HG03196 (cell line): Measurements from ENCODE around the gene IDH3G.

Experiments
- ATAC-seq: cut with Tn5 transposase; IDR thresholded peaks from one replicate; pipeline ENCODE4 v1.9.1; 2021; ENCODE audit not compliant: unreplicated experiment

The IDH3G gene

DNA sequence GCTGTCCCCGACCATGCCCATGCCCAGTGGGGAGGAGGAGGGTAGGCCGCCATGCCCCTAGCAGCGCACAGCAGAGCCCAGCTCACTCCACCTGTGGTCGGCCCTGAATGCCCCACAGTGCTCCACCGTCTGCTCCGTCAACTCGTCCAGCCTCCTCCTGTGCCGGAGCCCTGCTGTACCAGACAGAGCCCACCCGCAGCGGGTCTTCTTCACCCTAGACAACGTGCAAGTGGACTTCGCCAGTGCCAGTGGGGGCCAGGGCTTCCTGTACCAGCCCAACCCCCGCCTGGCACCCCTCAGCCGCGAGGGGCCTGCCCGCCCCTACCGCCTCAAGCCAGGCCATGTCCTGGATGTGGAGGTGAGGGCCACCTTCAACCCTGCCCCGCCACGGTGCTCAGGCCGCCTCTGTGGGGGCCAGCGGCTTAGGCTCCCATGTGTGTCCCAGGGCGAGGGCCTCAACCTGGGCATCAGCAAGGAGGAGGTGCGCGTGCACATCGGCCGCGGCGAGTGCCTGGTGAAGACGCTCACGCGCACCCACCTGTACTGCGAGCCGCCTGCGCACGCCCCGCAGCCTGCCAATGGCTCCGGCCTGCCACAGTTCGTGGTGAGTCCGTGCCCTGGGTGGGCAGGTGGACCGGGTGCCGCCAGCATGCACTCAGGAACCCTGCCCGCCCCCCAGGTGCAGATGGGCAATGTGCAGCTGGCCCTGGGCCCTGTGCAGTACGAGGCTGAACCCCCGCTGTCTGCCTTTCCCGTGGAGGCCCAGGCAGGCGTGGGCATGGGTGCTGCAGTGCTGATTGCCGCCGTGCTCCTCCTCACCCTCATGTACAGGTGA lies 20.2 kb downstream of the IDH3G start:
- ATAC-seq: no peak

DNA sequence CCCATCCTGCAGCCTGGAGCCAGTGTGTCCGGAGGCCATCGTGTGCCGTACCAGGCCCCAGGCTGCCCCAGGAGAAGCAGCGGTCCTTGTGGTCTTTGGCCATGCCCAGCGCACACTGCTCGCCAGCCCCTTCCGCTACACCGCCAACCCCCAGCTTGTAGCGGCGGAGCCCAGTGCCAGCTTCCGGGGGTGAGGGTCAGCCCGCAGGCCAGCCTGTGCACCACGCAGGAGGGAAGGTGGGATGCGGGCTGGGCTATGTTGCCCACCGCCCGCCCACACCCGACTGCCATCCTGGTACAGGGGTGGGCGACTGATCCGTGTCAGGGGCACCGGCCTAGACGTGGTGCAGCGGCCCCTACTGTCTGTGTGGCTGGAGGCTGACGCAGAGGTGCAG lies 21.0 kb downstream of the IDH3G start:
- ATAC-seq: no peak

DNA sequence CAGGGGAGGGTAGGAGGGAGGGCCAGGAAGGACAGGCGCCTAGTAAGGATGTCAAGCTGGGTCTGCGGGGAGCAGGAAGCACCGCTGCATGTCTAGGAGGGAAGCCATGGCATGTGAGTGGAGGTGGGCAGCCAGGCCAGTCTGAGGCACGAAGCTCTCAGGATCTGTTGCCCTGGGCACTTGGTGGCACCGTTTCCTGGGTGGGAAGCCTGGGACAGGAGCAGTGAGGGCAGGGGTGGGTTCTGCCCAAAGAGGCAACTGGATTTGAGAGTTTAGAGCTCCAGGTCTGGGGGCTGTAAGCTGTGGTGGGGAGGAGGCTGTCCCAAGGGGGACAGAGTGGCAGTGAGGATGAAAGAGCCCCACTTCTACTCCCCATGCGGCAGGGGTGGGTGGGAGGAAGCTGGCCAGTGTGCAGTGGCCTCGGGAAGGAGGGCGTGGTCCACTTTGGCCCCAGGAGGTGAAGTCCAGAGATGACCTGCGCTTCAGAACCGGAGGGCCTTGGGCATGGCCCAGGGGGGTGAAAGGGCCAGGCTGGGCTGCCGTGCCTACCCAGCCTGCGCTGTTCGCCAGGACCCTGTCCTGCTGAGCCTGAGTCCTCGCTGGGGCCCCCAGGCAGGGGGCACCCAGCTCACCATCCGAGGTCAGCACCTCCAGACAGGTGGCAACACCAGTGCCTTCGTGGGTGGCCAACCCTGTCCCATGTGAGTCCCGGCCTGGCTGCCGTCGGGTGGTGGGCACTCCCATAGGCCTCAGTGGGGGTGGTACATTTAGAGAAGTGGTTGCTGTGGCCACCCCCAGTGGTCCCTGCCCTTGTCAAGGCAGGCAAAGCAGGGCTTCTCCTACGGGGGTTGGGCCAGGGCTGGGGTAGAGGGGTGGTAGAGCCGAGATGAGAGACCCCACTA lies 21.6 kb downstream of the IDH3G start:
- ATAC-seq: no peak

DNA sequence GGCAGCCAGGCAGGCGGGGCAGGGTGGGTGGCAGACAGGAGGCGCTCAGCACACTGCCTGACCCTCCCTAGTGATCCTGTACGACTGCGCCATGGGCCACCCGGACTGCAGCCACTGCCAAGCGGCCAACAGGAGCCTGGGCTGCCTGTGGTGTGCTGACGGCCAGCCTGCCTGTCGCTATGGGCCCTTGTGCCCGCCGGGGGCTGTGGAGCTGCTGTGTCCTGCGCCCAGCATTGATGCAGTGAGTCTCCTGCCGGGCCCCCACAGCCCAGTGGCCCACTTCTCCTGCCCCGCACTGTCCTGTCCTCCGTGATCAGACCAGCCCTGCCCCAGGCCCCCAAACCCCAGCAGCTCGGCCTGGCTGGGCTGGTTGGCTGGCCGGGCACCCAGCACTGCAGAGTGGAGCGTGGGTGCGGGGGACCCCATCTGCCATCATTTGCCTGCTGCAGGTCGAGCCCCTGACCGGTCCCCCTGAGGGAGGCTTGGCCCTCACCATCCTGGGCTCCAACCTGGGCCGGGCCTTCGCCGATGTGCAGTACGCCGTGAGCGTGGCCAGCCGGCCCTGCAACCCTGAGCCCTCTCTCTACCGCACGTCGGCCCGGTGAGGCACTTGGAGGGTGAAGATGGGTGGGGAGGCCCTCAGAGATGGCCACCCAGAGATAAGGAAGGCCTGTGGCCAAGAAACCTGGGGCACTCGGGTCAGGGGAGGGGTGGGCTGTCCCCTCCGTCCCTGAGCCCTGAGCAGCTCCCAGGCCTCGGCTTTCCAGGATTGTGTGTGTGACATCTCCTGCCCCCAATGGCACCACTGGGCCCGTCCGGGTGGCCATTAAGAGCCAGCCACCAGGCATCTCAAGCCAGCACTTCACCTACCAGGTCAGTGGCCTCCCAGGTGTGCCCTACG lies 22.5 kb downstream of the IDH3G start:
- no peak for ATAC-seq

DNA sequence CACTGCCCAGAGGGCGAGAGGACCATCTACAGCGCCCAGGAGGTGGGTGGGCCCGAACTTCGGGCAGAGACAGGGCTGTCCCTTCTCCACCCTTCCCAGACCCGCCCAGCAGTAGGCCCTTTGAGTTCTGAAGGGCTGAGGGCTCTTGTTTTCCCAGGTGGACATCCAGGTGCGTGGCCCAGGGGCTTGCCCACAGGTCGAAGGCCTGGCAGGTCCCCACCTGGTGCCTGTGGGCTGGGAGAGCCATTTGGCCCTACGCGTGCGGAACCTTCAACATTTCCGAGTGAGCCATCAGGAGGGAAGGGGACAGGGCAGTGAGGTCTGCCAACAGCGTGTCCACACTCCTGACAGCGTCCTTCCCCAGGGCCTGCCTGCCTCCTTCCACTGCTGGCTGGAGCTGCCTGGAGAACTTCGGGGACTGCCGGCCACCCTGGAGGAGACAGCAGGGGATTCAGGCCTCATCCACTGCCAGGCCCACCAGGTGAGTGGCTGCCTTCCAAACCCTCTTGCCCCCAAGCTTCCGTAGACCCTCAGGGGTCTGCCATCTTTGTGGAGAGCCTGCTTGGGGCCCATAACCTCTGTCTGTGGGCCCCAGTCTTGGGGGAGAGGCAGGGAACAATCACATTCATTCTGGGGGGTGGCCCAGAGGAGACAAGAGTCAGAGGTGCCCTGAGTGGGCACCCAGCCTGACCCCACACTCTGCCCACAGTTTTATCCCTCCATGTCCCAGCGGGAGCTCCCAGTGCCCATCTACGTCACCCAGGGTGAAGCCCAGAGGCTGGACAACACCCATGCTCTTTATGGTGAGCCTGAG lies 23.4 kb downstream of the IDH3G start:
- ATAC-seq: no peak

DNA sequence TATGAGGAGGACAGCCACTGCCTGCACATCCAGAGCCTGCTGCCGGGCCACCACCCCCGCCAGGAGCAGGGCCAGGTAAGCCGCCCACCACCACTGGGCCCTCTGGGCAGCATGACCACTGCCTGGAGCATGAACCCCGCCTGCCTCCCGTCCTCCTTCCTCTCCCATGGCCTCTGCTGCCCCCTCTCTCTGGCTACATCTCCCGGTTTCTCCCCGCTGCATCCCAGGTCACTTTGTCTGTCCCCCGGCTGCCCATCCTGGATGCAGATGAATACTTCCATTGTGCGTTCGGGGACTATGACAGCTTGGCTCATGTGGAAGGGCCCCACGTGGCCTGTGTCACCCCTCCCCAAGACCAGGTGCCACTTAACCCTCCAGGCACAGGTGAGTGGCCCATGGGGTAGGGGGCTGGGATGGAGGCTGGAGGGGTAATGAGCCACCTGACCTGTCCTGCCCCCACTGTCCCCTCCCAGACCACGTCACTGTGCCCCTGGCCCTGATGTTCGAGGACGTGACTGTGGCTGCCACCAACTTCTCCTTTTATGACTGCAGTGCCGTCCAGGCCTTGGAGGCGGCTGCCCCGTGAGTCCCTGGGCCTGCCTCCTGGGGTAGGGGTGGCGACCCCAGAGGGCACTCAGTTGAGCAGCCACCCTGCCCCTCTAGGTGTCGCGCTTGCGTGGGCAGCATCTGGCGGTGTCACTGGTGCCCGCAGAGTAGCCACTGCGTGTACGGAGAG lies 24.1 kb downstream of the IDH3G start:
- ATAC-seq: no peak

DNA sequence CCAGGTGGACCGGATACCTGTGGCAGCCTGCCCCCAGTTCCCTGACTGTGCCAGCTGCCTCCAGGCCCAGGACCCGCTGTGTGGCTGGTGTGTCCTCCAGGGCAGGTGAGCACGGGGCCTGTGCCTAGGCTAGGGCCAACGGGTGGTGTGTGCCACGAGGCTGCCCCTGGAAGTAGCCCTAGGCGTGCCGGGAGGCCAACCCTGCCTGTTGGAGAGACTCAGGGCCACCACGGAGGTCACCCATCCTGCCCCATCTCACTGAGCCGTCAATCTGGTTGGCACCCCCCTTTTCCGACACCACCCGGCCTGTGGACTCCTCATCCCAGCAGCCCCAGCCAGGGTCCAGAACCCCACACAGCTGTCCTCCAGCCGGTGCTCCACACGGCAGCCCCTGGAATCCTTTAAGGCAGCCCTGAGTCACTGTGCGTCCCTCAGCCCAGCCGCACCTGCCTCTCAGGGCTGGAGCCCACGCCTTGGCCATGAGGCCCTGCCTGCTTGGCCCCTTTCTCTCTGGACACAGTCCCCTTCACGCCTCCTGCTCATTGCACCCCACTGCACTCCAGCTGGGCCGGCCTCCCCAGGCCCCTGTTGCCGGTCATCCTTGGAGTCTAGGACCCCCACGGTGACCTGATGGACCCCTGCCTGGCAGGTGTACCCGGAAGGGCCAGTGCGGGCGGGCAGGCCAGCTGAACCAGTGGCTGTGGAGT lies 24.9 kb downstream of the IDH3G start:
- ATAC-seq: no peak

DNA sequence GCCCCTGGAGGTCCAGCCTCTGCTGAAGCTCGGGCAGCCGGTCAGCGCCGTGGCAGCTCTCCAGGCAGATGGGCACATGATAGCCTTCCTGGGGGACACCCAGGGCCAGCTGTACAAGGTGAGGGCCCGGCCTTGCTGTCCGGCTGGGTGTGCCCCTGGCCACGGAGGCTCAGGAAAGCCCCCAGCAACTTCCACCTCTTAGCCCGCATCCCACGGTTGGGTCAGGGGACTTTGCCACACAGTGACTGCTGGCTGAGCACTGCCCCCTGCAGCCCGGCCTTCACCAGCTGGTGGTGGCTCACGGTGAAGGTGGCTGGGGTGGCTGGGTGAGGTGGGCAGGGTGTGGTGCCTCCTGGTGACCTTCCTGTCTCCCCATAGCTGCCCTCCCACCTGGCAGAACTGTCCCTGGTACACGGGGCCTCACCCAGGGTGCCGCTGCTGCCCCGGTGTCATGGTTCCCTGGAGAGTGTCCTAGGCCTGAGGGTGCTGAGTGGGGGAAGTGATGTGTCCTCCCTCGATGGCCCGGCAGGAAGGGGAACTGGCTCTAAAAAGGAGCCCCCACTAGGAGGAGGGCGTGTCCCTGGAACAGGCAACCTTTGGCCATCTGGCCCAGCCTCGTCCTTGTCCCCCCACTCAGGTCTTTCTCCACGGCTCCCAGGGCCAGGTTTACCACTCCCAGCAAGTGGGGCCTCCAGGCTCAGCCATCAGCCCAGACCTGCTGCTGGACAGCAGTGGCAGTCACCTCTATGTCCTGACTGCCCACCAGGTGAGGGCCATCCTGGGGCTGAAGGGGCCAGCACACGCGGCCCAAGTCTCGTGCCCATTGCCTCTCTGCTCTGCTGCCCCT lies 25.6 kb downstream of the IDH3G start:
- ATAC-seq: no peak

DNA sequence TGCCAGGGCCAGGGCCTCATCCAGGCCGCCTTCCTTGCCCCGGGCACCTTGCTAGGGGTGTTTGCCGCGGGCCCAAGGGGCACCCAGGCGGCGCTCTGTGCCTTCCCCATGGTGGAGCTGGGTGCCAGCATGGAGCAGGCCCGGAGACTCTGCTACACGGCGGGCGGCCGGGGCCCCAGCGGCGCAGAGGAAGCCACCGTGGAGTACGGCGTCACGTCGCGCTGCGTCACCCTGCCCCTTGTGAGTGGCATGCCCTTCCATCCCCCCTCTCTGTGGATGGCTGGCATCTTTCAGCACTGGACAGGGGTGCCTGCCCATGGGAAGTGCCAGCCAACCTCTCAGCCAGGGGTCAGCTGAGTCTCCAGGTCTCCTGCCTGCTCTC lies 26.5 kb downstream of the IDH3G start:
- ATAC-seq: no peak

DNA sequence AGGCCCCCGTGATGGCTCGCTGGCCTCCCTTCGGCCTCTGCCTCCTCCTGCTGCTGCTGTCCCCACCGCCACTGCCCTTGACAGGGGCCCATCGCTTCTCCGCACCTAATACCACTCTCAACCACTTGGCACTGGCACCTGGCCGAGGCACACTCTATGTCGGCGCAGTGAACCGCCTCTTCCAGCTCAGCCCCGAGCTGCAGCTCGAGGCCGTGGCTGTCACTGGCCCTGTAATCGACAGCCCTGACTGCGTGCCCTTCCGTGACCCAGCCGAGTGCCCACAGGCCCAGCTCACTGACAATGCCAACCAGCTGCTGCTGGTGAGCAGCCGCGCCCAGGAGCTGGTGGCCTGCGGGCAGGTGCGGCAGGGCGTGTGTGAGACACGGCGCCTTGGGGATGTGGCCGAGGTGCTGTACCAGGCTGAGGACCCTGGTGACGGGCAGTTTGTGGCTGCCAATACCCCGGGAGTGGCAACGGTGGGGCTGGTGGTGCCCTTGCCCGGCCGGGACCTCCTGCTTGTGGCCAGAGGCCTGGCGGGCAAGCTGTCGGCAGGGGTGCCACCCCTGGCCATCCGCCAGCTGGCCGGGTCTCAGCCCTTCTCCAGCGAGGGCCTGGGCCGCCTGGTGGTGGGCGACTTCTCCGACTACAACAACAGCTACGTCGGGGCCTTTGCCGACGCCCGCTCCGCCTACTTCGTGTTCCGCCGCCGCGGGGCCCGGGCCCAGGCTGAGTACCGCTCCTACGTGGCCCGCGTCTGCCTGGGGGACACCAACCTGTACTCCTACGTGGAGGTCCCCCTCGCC lies 27.1 kb downstream of the IDH3G start:
- ATAC-seq: no peak

DNA sequence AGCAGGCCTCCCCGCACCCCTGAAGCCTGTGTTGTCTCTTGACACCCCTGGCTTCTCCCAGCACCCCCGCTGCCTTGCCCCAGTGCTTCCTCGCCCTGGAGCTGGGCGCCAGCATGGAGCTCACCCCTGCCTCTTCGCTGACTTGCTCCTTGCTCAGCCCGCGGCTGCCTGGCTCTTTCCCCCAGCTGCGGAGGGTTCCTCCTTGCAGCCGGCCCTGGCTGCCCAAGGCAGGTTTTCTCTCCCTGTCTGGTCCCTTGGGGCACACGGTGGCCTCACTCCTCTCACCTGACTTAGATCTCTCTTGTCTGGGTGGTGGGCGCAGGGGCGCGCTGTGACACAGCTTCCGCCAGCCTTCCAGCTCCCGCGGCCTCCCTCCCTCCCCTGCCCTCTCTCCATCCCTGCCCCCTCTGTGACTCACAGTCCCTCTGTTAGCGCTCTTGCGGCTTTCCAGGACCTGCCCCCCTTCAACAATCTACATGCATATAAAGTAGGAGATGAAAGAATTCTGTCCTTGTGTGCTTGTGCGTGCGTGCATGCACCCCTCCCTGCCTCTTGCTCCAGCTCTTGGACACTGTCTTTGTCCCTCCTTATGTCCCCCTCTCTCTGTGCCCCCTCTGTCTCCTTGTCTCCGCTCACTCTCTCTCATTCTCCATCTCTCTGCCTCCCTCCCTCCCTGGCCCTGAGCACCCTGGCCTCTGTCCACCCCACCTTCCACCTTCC lies 27.9 kb downstream of the IDH3G start:
- ATAC-seq: no peak

DNA sequence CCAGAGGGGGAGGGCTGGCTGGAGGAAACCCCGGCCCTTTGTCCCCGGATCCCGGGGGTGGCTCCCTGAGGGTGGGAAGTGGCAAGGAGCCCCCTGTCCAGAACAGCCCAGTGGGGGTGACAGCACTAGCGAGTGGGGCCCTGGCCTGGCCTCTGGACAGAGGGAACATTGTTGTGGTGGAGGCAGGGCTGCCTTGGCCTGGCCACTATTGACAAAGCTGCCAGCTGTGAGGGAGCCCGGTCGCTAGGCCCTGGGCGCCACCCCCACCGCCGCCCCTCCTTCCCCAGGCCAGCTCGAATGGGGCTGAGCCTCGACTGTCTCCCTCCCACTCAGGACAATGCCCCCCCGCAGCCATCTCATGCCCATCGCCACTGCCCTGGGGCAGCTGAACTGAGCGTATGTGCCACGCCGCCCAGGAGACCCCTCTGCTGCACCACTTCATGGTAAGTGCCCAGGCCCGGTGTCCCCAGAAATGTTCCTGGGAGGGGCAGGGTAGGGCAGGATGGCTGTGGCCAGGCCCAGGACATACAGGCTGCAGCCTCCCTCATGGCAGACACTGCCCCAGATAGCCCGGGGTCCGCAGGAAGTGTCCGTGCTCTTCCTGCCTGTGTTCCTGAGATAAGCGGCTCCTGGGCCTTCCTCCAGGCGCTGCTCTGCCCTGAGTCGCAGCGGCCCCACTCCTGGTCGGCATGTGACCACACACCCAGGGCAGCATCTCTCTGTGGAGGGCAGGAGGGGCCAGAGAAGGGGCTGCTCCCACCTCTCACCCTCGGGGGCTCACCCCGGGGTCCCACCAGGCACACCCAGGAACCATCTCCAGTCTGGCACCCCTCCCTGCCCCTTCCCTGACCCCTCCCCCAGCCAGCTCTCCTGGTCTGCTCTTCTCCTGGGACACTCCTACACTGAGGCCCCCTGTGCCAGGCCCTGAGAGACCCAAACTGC lies 28.8 kb downstream of the IDH3G start:
- ATAC-seq: no peak

DNA sequence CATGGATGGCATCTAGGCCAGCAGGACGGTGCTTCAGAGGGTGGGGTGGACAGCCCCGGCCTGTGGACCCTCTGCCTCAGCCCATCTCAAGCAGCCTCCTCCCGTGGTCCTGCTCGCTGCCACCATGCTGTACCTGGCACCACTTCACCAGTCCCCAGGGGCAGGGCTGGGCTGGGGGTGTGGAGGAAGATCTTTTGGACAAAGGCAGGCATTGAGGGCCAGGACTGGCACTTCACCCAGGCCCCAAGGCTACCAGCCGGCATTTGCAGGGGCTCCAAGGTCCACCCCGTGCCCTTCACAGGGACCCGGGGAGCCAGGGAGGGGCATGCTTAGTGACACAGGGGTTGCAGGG lies 29.4 kb downstream of the IDH3G start:
- no peak for ATAC-seq

DNA sequence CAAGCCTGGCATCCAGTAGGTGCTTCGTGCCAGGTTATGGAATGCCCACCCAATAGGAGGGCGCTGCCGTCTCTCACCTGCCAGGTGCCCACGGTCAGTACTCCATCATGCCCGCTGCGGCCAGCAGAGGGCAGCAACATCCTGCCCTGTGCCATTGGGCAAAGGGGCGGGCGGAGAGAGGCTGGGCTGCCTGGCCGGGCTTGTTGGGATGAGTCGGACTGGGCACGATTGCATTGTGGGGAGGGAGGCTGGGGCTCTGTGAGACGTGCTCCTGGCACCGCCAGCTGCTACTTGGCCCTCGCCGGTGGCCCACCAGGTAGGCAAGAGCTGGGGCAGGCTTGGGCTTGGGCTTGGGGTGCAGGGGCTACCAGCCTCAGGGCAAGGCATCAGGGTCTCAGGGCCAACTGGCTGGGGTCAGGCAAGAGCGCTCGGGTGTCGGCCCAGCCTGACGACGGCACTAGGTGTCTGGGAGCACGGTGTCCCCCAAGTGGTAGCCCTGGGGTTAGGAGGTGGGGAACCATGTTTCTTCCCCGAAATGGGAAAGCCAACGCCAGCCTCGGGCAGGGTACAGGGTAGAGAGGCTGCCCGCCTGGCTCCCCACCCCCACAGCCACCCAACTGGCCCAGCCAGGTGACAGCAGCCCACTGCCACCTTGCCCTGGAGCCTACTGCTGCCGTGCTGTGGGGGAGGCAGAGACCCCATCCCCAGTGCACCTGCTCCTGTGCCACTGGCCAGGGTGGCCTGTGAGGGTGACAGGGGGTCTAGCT lies 30.0 kb downstream of the IDH3G start, which contains the start of gene PLXNB3:
Gene PLXNB3 (plus strand): TSS at position 261 of the 767 bp plus-strand sequence. CDS start 1,287 bp downstream, outside the sequence.
- ATAC-seq: no peak
